HepG2 (cell line): ENCODE measurements around the gene TMEM182. TPM values are rescaled to one million over a fixed set of nuclear protein-coding genes. Genes with fewer than 3 reads are reported as not detected.

ENCODE experiments used
- ATF1 ChIP-seq: IDR thresholded peaks from 2 replicates; pipeline ENCODE4 v1.6.1; 2016; ENCODE audit warnings: mild to moderate bottlenecking, control low read depth
- CREB1 ChIP-seq, 2 experiments: fragments of 450-650 bp in 1 of 2; IDR thresholded peaks; 2 replicates each; pipeline ENCODE4 v1.6.1; 2016 to 2017; ENCODE audit warnings: control low read depth in 1 of 2, mild to moderate bottlenecking in 1 of 2, missing compliant biosample characterization in 1 of 2, missing genetic modification characterization in 1 of 2
- HNRNPLL ChIP-seq: fragments of 200-400 bp; formaldehyde crosslinking; IDR thresholded peaks from 2 replicates; pipeline ENCODE4 v1.6.1; 2017; ENCODE audit warnings: mild to moderate bottlenecking, low read depth, low read length; ENCODE audit not compliant: poor library complexity, severe bottlenecking
- NFIB ChIP-seq: sonication (generic); formaldehyde crosslinking; IDR thresholded peaks from 2 replicates; pipeline ENCODE4 v1.9.0; 2021; ENCODE audit warnings: missing genetic modification reagents, mild to moderate bottlenecking, borderline replicate concordance
- NFKB2 ChIP-seq: sonication (generic); formaldehyde crosslinking; IDR thresholded peaks from 2 replicates; pipeline ENCODE4 v1.4.0; 2020; ENCODE audit warnings: missing genetic modification reagents, borderline replicate concordance
- NR2F2 ChIP-seq: IDR thresholded peaks from 2 replicates; pipeline ENCODE4 v1.6.1; 2012; ENCODE audit warnings: low read depth, inconsistent platforms, borderline replicate concordance
- RCOR2 ChIP-seq: IDR thresholded peaks from 2 replicates; pipeline ENCODE4 v1.6.1; 2016; ENCODE audit warnings: missing biosample characterization, missing genetic modification reagents
- TARDBP ChIP-seq: sonication (generic); formaldehyde crosslinking; IDR thresholded peaks from 2 replicates; pipeline ENCODE4 v1.8.0; 2022; ENCODE audit warnings: mild to moderate bottlenecking, missing genetic modification reagents
- TCF7L2 ChIP-seq: IDR thresholded peaks from 2 replicates; pipeline ENCODE4 v1.6.1; 2011; ENCODE audit warnings: mild to moderate bottlenecking, low read depth, low read length, moderate library complexity
- ZMAT3 ChIP-seq: sonication (generic); formaldehyde crosslinking; conservative IDR thresholded peaks from 2 replicates; pipeline ENCODE4 v1.7.0; 2021; ENCODE audit warnings: missing genetic modification reagents
- ZNF225 ChIP-seq: sonication (generic); formaldehyde crosslinking; IDR thresholded peaks from 2 replicates; pipeline ENCODE4 v1.4.0; 2020; ENCODE audit warnings: mild to moderate bottlenecking, missing genetic modification reagents
- ZNF3 ChIP-seq: IDR thresholded peaks from 2 replicates; pipeline ENCODE4 v1.7.0; 2017; ENCODE audit warnings: inconsistent platforms
- ZNF383 ChIP-seq: sonication (generic); formaldehyde crosslinking; IDR thresholded peaks from 2 replicates; pipeline ENCODE4 v1.4.0; 2020; ENCODE audit warnings: missing genetic modification reagents, mild to moderate bottlenecking, borderline replicate concordance
- ZNF510 ChIP-seq: sonication (generic); formaldehyde crosslinking; IDR thresholded peaks from 2 replicates; pipeline ENCODE4 v1.4.0; 2020; ENCODE audit warnings: low read depth, mild to moderate bottlenecking, missing genetic modification reagents
- ZNF879 ChIP-seq: sonication (generic); formaldehyde crosslinking; IDR thresholded peaks from 2 replicates; pipeline ENCODE4 v1.8.1; 2023; ENCODE audit warnings: missing genetic modification reagents
- ZSCAN29 ChIP-seq: sonication (generic); formaldehyde crosslinking; conservative IDR thresholded peaks from 2 replicates; pipeline ENCODE4 v1.4.0; 2020; ENCODE audit warnings: mild to moderate bottlenecking, missing genetic modification reagents
- polyA plus RNA-seq, 8 experiments: library from polyadenylated mRNA; depleted of rRNA in 3 of 8; stranded (reverse) in 7 of 8; unstranded in 1 of 8; fragments of >200 nt; fragmentation: Illumina TruSeq in 4 of 8; extraction: Trizol in 4 of 8; gene quantifications; 2 replicates each; pipeline versions ENCODE4 v1.2.1 to v1.2.3, GENCODE V29; 2011 to 2016; ENCODE audit warnings: low read depth in 4 of 8, missing spikeins in 1 of 8, mixed read lengths in 1 of 8; ENCODE audit not compliant: insufficient read depth in 1 of 8
- total RNA-seq, 5 experiments: library from RNA; depleted of rRNA; stranded (reverse); fragments of >200 nt; fragmentation: Illumina TruSeq; extraction: Trizol; gene quantifications; 2 replicates each; pipeline ENCODE4 v1.2.3, GENCODE V29; 2016; ENCODE audit warnings: low read depth in 1 of 5
- TF ChIP-seq, protein P1 (sequence below): sonication (generic); formaldehyde crosslinking; IDR thresholded peaks from 2 replicates; pipeline ENCODE4 v1.5.0; 2020; ENCODE audit warnings: mild to moderate bottlenecking, missing genetic modification reagents, borderline replicate concordance
- TF ChIP-seq, protein P2 (sequence below): IDR thresholded peaks from 2 replicates; pipeline ENCODE4 v1.6.1; 2012; ENCODE audit warnings: low read length, improper control_type of control experiment
- TF ChIP-seq, protein P3 (sequence below): sonication (generic); formaldehyde crosslinking; IDR thresholded peaks from 2 replicates; pipeline ENCODE4 v1.5.1; 2020; ENCODE audit warnings: mild to moderate bottlenecking, missing genetic modification reagents, moderate library complexity

The TMEM182 gene
- total and polyA plus RNA-seq, 2 of the 13 experiments (the other 11 are each of a cell fraction or from before 2014, with no cell fraction given), result 8.7 to 8.9 TPM

DNA sequence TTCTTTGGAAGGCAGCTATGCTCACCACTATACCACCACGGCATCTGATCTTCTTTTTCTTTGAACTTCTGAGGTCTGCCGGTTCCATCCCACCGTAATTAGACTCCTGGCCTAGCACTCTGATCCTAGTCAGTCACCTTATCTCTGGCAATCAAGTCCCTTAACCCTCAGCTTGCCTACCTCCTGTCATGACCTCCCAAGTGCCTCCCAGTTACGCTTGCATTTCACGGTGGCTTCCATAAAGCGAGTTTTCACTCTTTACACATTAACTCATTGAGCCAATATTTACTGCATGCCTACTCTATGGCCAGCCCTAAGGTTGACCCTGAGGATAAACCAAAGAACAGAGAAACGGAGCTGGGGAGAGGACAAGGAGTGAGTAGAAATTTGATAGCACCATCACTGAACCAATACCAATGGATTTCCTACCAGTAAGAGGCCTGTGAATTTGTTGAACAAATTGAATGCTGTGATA lies 37.8 kb upstream of the TMEM182 start (continued):
- TF ChIP-seq, protein P1, sequence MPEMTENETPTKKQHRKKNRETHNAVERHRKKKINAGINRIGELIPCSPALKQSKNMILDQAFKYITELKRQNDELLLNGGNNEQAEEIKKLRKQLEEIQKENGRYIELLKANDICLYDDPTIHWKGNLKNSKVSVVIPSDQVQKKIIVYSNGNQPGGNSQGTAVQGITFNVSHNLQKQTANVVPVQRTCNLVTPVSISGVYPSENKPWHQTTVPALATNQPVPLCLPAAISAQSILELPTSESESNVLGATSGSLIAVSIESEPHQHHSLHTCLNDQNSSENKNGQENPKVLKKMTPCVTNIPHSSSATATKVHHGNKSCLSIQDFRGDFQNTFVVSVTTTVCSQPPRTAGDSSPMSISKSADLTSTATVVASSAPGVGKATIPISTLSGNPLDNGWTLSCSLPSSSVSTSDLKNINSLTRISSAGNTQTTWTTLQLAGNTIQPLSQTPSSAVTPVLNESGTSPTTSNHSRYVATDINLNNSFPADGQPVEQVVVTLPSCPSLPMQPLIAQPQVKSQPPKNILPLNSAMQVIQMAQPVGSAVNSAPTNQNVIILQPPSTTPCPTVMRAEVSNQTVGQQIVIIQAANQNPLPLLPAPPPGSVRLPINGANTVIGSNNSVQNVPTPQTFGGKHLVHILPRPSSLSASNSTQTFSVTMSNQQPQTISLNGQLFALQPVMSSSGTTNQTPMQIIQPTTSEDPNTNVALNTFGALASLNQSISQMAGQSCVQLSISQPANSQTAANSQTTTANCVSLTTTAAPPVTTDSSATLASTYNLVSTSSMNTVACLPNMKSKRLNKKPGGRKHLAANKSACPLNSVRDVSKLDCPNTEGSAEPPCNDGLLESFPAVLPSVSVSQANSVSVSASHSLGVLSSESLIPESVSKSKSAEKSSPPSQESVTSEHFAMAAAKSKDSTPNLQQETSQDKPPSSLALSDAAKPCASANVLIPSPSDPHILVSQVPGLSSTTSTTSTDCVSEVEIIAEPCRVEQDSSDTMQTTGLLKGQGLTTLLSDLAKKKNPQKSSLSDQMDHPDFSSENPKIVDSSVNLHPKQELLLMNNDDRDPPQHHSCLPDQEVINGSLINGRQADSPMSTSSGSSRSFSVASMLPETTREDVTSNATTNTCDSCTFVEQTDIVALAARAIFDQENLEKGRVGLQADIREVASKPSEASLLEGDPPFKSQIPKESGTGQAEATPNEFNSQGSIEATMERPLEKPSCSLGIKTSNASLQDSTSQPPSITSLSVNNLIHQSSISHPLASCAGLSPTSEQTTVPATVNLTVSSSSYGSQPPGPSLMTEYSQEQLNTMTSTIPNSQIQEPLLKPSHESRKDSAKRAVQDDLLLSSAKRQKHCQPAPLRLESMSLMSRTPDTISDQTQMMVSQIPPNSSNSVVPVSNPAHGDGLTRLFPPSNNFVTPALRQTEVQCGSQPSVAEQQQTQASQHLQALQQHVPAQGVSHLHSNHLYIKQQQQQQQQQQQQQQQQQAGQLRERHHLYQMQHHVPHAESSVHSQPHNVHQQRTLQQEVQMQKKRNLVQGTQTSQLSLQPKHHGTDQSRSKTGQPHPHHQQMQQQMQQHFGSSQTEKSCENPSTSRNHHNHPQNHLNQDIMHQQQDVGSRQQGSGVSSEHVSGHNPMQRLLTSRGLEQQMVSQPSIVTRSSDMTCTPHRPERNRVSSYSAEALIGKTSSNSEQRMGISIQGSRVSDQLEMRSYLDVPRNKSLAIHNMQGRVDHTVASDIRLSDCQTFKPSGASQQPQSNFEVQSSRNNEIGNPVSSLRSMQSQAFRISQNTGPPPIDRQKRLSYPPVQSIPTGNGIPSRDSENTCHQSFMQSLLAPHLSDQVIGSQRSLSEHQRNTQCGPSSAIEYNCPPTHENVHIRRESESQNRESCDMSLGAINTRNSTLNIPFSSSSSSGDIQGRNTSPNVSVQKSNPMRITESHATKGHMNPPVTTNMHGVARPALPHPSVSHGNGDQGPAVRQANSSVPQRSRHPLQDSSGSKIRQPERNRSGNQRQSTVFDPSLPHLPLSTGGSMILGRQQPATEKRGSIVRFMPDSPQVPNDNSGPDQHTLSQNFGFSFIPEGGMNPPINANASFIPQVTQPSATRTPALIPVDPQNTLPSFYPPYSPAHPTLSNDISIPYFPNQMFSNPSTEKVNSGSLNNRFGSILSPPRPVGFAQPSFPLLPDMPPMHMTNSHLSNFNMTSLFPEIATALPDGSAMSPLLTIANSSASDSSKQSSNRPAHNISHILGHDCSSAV (CRISPR knock-in tag), result no peak
- TF ChIP-seq ZNF510 (CRISPR knock-in tag) (no peak), ATF1 (CRISPR knock-in tag) (peak; percentile 62), NFKB2 (CRISPR knock-in tag) (no peak), CREB1 (IDR thresholded peaks at IDR 0.05) (no peak), CREB1 (CRISPR knock-in tag; IDR thresholded peaks at IDR 0.05) (no peak; the same call in 1 of the 2 replicates), ZMAT3 (no peak), ZNF225 (no peak), ZNF879 (no peak), TCF7L2 (no peak), HNRNPLL (no peak), NR2F2 (peak; percentile 76; the same call in 1 of the 2 replicates), ZNF3 (no peak), ZSCAN29 (peak; percentile 96), RCOR2 (peak; percentile 77; the same call in 1 of the 2 replicates), ZNF383 (CRISPR knock-in tag) (no peak), TARDBP (peak; percentile 99), NFIB (CRISPR knock-in tag) (no peak)
- TF ChIP-seq, protein P2, sequence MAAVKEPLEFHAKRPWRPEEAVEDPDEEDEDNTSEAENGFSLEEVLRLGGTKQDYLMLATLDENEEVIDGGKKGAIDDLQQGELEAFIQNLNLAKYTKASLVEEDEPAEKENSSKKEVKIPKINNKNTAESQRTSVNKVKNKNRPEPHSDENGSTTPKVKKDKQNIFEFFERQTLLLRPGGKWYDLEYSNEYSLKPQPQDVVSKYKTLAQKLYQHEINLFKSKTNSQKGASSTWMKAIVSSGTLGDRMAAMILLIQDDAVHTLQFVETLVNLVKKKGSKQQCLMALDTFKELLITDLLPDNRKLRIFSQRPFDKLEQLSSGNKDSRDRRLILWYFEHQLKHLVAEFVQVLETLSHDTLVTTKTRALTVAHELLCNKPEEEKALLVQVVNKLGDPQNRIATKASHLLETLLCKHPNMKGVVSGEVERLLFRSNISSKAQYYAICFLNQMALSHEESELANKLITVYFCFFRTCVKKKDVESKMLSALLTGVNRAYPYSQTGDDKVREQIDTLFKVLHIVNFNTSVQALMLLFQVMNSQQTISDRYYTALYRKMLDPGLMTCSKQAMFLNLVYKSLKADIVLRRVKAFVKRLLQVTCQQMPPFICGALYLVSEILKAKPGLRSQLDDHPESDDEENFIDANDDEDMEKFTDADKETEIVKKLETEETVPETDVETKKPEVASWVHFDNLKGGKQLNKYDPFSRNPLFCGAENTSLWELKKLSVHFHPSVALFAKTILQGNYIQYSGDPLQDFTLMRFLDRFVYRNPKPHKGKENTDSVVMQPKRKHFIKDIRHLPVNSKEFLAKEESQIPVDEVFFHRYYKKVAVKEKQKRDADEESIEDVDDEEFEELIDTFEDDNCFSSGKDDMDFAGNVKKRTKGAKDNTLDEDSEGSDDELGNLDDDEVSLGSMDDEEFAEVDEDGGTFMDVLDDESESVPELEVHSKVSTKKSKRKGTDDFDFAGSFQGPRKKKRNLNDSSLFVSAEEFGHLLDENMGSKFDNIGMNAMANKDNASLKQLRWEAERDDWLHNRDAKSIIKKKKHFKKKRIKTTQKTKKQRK, result no peak
- TF ChIP-seq, protein P3, sequence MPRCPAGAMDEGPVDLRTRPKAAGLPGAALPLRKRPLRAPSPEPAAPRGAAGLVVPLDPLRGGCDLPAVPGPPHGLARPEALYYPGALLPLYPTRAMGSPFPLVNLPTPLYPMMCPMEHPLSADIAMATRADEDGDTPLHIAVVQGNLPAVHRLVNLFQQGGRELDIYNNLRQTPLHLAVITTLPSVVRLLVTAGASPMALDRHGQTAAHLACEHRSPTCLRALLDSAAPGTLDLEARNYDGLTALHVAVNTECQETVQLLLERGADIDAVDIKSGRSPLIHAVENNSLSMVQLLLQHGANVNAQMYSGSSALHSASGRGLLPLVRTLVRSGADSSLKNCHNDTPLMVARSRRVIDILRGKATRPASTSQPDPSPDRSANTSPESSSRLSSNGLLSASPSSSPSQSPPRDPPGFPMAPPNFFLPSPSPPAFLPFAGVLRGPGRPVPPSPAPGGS (CRISPR knock-in tag), result no peak
